Mononuclear cell (primary cell): ENCODE data around the gene AKIRIN1. TPM values are rescaled to one million over a fixed set of nuclear protein-coding genes. Genes with fewer than 3 reads are reported as not detected.
"Not testable (repeated sequence)": the region's sequence is repeated elsewhere in the genome, so short reads cannot be mapped to it uniquely, and the experiment has no call there.

Experiments
- H3K27me3 ChIP-seq: 2 replicates; pipeline ENCODE4 v1.6.0; 2011; ENCODE audit warnings: low read length, control low read depth; ENCODE audit not compliant: insufficient read depth
- H3K4me1 ChIP-seq: 2 replicates; pipeline ENCODE4 v1.5.1; 2011; ENCODE audit warnings: mild to moderate bottlenecking, low read length, control low read depth; ENCODE audit not compliant: insufficient read depth
- H3K4me3 ChIP-seq: 2 replicates; pipeline ENCODE4 v1.5.1; 2011; ENCODE audit warnings: mild to moderate bottlenecking, low read length, moderate library complexity
- H3K9me3 ChIP-seq: 2 replicates; pipeline ENCODE4 v1.5.1; 2011; ENCODE audit warnings: low read depth, mild to moderate bottlenecking, control low read depth, low read length
- total RNA-seq: library from RNA; depleted of rRNA; stranded (reverse); fragments of >200 nt; gene quantifications from one replicate; pipeline ENCODE4 v1.2.3, GENCODE V29; 2012

Gene AKIRIN1
- total RNA-seq, 1 donor: 103 TPM

- Histone ChIP-seq H3K27me3 (no peaks in the 10 kb centered on the region), H3K4me1 (peaks cover 5% of the 10 kb centered on the region), H3K4me3 (no peak overlapping the region), H3K9me3 (no peaks in the 10 kb centered on the region)
Observed at GRCh38 chr1:39048745-39049370, 57.8 kb downstream of the AKIRIN1 start.

DNA sequence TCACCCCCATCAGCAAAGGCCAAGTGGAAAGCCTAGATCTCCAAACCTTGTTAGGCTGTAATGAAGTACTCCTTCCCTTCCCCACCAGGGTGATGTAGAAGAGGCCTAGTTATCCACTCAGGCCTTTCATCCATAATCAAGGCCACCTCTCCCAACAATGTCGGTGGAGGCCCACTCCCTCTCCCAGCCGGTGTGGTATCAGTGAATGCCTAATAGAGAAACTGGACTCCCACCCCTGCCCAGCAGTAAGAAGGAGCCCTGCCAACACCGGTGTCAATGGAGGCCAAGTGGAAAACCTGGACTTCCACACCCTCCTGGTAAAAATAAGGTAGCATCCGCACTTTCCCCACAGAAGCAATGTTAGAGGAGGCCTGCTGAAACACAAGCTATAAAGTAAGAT is 58.9 kb downstream of the AKIRIN1 start:
- Histone ChIP-seq H3K9me3 (no peaks in the 10 kb centered on the region), H3K4me3 (no peak overlapping the region), H3K4me1 (no peaks in the 10 kb centered on the region), H3K27me3 (no peaks in the 10 kb centered on the region)

- not testable (repeated sequence) for H3K27me3 ChIP-seq, H3K4me3 ChIP-seq, H3K9me3 ChIP-seq, H3K4me1 ChIP-seq
Observed at GRCh38 chr1:39051193-39051850, 60.2 kb downstream of the AKIRIN1 start.

DNA sequence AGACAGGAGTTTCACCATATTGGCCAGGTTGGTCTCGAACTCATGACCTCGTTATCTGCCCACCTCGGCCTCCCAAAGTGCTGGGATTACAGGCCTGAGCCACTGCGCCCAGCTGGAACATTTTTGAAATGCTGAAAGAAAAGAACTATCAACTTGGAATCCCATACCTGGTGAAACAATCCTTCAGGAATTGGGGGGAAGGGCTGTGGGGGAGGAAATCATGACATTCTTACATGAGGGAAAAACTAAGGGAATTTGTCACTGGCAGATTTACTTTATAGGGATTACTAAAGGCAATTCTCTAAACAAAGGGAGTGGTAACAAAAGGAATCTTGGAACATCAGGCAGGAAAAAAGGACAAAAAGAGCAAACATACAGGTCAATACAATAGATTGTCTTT is 60.9 kb downstream of the AKIRIN1 start:
- Histone ChIP-seq H3K27me3 (no peaks in the 10 kb centered on the region), H3K4me3 (no peak overlapping the region), H3K4me1 (no peaks in the 10 kb centered on the region), H3K9me3 (no peaks in the 10 kb centered on the region)

DNA sequence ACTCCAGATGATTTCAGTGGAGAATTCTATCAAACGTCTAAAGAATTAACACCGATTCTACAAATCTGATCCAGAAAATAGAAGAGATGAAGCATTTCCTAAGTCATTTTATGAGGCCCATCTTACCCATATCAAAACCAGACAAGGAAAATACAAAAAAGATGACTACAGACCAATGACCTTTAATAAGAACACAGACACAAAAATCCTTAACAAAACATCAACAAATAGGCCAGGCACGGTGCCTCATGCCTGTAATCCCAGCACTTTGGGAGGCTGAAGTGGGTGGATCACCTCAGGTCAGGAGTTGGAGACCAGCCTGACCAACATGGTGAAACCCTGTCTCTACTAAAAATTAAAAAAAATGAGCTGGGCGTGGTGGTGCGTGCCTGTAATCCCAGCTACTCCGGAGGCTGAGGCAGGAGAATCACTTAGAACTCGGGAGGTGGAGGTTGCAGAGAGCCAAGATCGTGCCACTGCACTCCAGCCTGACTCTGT is 64.2 kb downstream of the AKIRIN1 start:
- H3K9me3 ChIP-seq, H3K4me1 ChIP-seq, H3K27me3 ChIP-seq, H3K4me3 ChIP-seq: not testable (repeated sequence)

Other genes with a start within 250 kb of the AKIRIN1 start
- 13.3 TPM for gene RRAGC, start 131.5 kb upstream of the AKIRIN1 start, total RNA-seq
- 5.6 TPM for gene MYCBP, start 117.9 kb upstream of the AKIRIN1 start, total RNA-seq
- gene GJA9, start 109.7 kb upstream of the AKIRIN1 start, total RNA-seq: not detected
- gene RHBDL2, start 49.4 kb upstream of the AKIRIN1 start, total RNA-seq: not detected
- gene NDUFS5, start 35.1 kb downstream of the AKIRIN1 start, total RNA-seq: 272 TPM
- 218 TPM for gene MACF1, start 213.4 kb downstream of the AKIRIN1 start, total RNA-seq